ENCODE data around the gene AQP2. TPM values are rescaled to one million over a fixed set of nuclear protein-coding genes. Genes with fewer than 3 reads are reported as not detected.

Gene AQP2
- total RNA-seq, 2 donors from 2014 or later: not detected

GRCh38 chr12:50006754-50007442 lies 56.4 kb downstream of the AQP2 start:
- H3K9me3 ChIP-seq (ENCODE audit: control insufficient read depth, low read length): no peaks in the 10 kb centered on the region
- no peaks in the 10 kb centered on the region for H3K27me3 ChIP-seq (ENCODE audit: control insufficient read depth, insufficient read depth, low read length, poor library complexity, severe bottlenecking)
- Mint-ChIP-seq H3K4me3 (no peak overlapping the region), H3K27me3 (ENCODE audit: insufficient read depth) (no peaks in the 10 kb centered on the region), H3K36me3 (ENCODE audit: low read depth) (peaks cover 30% of the 10 kb centered on the region), H3K4me1 (peaks cover 7% of the 10 kb centered on the region), H3K27ac (no peak overlapping the region), H3K9me3 (no peaks in the 10 kb centered on the region)
- no peak overlapping the region for H3K27ac ChIP-seq (ENCODE audit: low read depth, low read length)
- H3K36me3 ChIP-seq (ENCODE audit: control insufficient read depth, insufficient read depth, low read length): peaks cover 58% of the 10 kb centered on the region
- TF ChIP-seq CTCF (conservative IDR thresholded peaks at IDR 0.05): no peak
- DNase-seq: no peak
- no CpG with 5 or more reads among the region's 1 CpG for WGBS, 2 experiments (ENCODE audit: insufficient coverage in 1 of 2, insufficient read length in 1 of 2)
- H3K9ac ChIP-seq (ENCODE audit: extremely low read depth, low read length, poor library complexity, severe bottlenecking): no peak overlapping the region
- H3K4me1 ChIP-seq (ENCODE audit: control insufficient read depth, insufficient read depth, low read length): no peaks in the 10 kb centered on the region
- H3K4me3 ChIP-seq (ENCODE audit: low read length): no peak overlapping the region

Other genes with a start within 250 kb of the AQP2 start
- 10 to 100 TPM; 22.4 to 23.5 TPM for gene FMNL3, start 243.3 kb upstream of the AQP2 start, total RNA-seq
- 100 to 1,000 TPM; 426 to 455 TPM for gene TMBIM6, start 209.2 kb upstream of the AQP2 start, total RNA-seq
- gene NCKAP5L, start 122.3 kb upstream of the AQP2 start, total RNA-seq: 10 to 100 TPM; 21.2 to 24.1 TPM
- 1 to 10 TPM; 2.8 to 3.8 TPM for gene BCDIN3D, start 107.6 kb upstream of the AQP2 start, total RNA-seq
- not detected for gene FAIM2, start 46.8 kb upstream of the AQP2 start, total RNA-seq
- gene AQP5, start 11.1 kb downstream of the AQP2 start, total RNA-seq: under 1 TPM; 0.62 to 0.77 TPM
- under 1 TPM in 1 of 2 donors, not detected in 1; 0.20 TPM for gene AQP6, start 22.2 kb downstream of the AQP2 start, total RNA-seq
- 10 to 100 TPM; 49.6 to 96.6 TPM for gene RACGAP1, start 74.8 kb downstream of the AQP2 start, total RNA-seq
- 1 to 10 TPM; 4.2 to 5.2 TPM for gene ASIC1, start 106.9 kb downstream of the AQP2 start, total RNA-seq
- gene SMARCD1, start 134.6 kb downstream of the AQP2 start, total RNA-seq: 100 to 1,000 TPM; 118 to 125 TPM
- 1 to 10 TPM in 1 of 2 donors, under 1 TPM in 1; 0.93 to 1.1 TPM for gene GPD1, start 153.3 kb downstream of the AQP2 start, total RNA-seq
- gene COX14, start 161.5 kb downstream of the AQP2 start, total RNA-seq: 10 to 100 TPM; 26.0 to 26.7 TPM
- gene CERS5, start 216.6 kb downstream of the AQP2 start, total RNA-seq: 10 to 100 TPM; 59.7 to 65.5 TPM